PC-9 (cell line): ENCODE measurements around the gene SALL4. TPM values are rescaled to one million over a fixed set of nuclear protein-coding genes. Genes with fewer than 3 reads are reported as not detected.

Experiments
- BruUV-seq: library from RNA; stranded (reverse); fragments of 400-500 nt; replicated peaks from 2 replicates; lab custom pipeline; 2021; lab: Mats Ljungman, UMichigan
- CTCF ChIA-PET: fragments of 300-600 bp; sonication (Branson Sonifier 250); formaldehyde crosslinking; loops from one replicate; lab custom pipeline; 2022; ENCODE audit warnings: antibody characterized with exemption; lab: Charles Lee
- POLR2A ChIA-PET: fragments of 300-600 bp; sonication (Branson Sonifier 250); formaldehyde crosslinking; loops from one replicate; lab custom pipeline; 2022; ENCODE audit warnings: antibody characterized with exemption; ENCODE audit not compliant: unreplicated experiment; lab: Charles Lee
- DNase-seq, 2 experiments: peaks; one replicate each; pipeline versions ENCODE4 v3.0.0 to v3.0.0-alpha.2; 2015 to 2022; ENCODE audit warnings: mixed read lengths in 1 of 2
- H2AFZ ChIP-seq: fragments of 200-600 bp; sonication (generic); 2 replicates; pipeline ENCODE4 v1.8.1; 2017; ENCODE audit warnings: antibody characterized with exemption
- H3F3A ChIP-seq: fragments of 200-600 bp; sonication (generic); 2 replicates; pipeline ENCODE4 v1.8.1; 2017; ENCODE audit warnings: antibody characterized with exemption, mild to moderate bottlenecking, low read depth; ENCODE audit not compliant: insufficient read depth
- H3K27ac ChIP-seq: fragments of 200-600 bp; sonication (generic); 2 replicates; pipeline ENCODE4 v1.6.1; 2016; ENCODE audit warnings: mixed run types
- H3K27me3 ChIP-seq: fragments of 200-600 bp; sonication (generic); 2 replicates; pipeline ENCODE4 v1.6.1; 2016; ENCODE audit warnings: low read depth, mixed run types; ENCODE audit not compliant: insufficient read depth
- H3K36me3 ChIP-seq: fragments of 200-600 bp; sonication (generic); 2 replicates; pipeline ENCODE4 v1.6.1; 2016; ENCODE audit warnings: low read depth, mixed run types
- H3K4me1 ChIP-seq: fragments of 200-600 bp; sonication (generic); replicated peaks from 2 replicates; pipeline ENCODE4 v1.6.1; 2016; ENCODE audit warnings: mixed run types; ENCODE audit not compliant: insufficient read depth
- H3K4me2 ChIP-seq: fragments of 200-600 bp; sonication (generic); 2 replicates; pipeline ENCODE4 v1.6.1; 2017; ENCODE audit warnings: mixed run types
- H3K4me3 ChIP-seq: fragments of 200-600 bp; sonication (generic); 2 replicates; pipeline ENCODE4 v1.6.1; 2016; ENCODE audit warnings: mixed run types
- H3K79me2 ChIP-seq: fragments of 200-600 bp; sonication (generic); 2 replicates; pipeline ENCODE4 v1.6.1; 2017; ENCODE audit warnings: low read depth, mixed run types
- H3K9me2 ChIP-seq: fragments of 200-600 bp; sonication (generic); 2 replicates; pipeline ENCODE4 v1.8.1; 2017; ENCODE audit warnings: mild to moderate bottlenecking; ENCODE audit not compliant: insufficient read depth
- H3K9me3 ChIP-seq: fragments of 200-600 bp; sonication (generic); 2 replicates; pipeline ENCODE4 v1.8.1; 2016; ENCODE audit warnings: low read depth; ENCODE audit not compliant: insufficient read depth
- H4K20me1 ChIP-seq: fragments of 200-600 bp; sonication (generic); 2 replicates; pipeline ENCODE4 v1.8.1; 2017; ENCODE audit not compliant: insufficient read depth
- EZH2 ChIP-seq: fragments of 200-600 bp; sonication (generic); IDR thresholded peaks from 2 replicates; pipeline ENCODE4 v1.8.0; 2017; ENCODE audit warnings: antibody characterized with exemption, low read depth
- intact Hi-C: fragments of 100-400 bp; cut with micrococcal nuclease; formaldehyde crosslinking; loops from one replicate; pipeline ENCODE4 v1.10.0; 2022; ENCODE audit not compliant: unreplicated experiment
- total RNA-seq: library from RNA; stranded (reverse); gene quantifications from 2 replicates; pipeline ENCODE4 v1.2.3, GENCODE V29; 2021
- TF ChIP-seq, protein P1 (sequence below): fragments of 200-600 bp; sonication (generic); conservative IDR thresholded peaks from 2 replicates; pipeline ENCODE4 v1.6.1; 2017; ENCODE audit warnings: mixed run types, antibody characterized with exemption, mild to moderate bottlenecking, moderate library complexity

Gene SALL4
- total RNA-seq, 1 experiment from 2014 or later, result 1.6 TPM

DNA sequence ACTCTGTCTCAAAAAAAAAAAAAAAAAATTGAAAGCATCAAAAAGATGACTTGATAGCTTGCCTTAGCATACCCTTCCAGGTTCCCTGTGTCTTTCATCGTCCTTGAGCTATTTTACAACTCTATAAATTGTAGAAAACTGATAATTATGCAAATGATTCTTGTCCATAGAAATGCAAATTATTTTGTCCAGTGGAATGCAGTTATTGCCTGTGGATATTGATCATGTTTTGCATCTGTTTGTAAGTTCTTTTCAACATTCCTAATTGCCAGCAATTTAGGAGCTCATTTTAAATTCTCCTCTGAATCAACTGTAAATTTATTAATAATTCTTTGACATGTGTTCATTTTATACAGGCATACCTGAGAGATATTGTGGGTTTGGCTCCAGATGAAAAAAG is 27.1 kb downstream of the SALL4 start:
- no TSS peak for BruUV-seq
- TF ChIP-seq, protein P1, sequence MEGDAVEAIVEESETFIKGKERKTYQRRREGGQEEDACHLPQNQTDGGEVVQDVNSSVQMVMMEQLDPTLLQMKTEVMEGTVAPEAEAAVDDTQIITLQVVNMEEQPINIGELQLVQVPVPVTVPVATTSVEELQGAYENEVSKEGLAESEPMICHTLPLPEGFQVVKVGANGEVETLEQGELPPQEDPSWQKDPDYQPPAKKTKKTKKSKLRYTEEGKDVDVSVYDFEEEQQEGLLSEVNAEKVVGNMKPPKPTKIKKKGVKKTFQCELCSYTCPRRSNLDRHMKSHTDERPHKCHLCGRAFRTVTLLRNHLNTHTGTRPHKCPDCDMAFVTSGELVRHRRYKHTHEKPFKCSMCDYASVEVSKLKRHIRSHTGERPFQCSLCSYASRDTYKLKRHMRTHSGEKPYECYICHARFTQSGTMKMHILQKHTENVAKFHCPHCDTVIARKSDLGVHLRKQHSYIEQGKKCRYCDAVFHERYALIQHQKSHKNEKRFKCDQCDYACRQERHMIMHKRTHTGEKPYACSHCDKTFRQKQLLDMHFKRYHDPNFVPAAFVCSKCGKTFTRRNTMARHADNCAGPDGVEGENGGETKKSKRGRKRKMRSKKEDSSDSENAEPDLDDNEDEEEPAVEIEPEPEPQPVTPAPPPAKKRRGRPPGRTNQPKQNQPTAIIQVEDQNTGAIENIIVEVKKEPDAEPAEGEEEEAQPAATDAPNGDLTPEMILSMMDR, result no peak
- no peak for TF ChIP-seq EZH2
- Histone ChIP-seq H3K9me2 (no peaks in the 10 kb centered on the region), H3F3A (peaks cover 2% of the 10 kb centered on the region; the same call in 1 of the 2 replicates), H2AFZ (no peak overlapping the region), H3K36me3 (no peaks in the 10 kb centered on the region), H4K20me1 (no peaks in the 10 kb centered on the region), H3K27me3 (no peaks in the 10 kb centered on the region), H3K79me2 (no peaks in the 10 kb centered on the region), H3K27ac (no peak overlapping the region), H3K4me3 (no peak overlapping the region), H3K9me3 (0 out of 2 replicates have a peak, but pooled peaks cover 15% of the 10 kb centered on the region), H3K4me2 (no peak overlapping the region), H3K4me1 (no peaks in the 10 kb centered on the region)
- ChIA-PET CTCF (interaction anchor here (0.7 to 1.0 kb wide), 2 partner anchors 49 to 163 kb away, joined by 4 to 6 read pairs; no protein-coding TSS in a partner anchor), POLR2A (no interaction called here)
- DNase-seq, result no peak
- intact Hi-C loops, result no loop called here

DNA sequence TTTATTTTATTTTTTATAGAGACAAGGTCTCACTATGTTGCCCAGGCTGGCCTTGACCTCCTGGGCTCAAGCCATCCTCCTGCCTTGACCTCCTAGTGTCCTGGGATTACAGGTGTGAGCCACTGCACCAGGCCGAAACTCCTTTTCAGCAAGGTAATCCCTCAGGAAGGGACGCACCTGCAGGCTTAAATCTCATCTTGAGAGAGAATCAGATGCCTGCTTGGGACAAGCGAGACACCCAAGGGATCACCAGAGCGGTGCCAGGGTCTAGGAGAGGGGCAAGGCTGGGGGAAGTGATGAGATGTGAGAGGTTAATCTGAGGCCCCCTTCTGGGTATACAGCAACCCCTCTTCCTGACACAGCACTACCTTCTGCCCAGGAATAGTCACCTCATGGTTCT is 30.1 kb downstream of the SALL4 start:
- no peak overlapping the region for H3K27ac ChIP-seq
- no peaks in the 10 kb centered on the region for H3K9me3 ChIP-seq
- ChIA-PET POLR2A (no interaction called here), CTCF (interaction anchor here (0.7 kb wide), 1 partner anchor 153 kb away, joined by 3 read pairs; no protein-coding TSS in a partner anchor)
- BruUV-seq, result no TSS peak
- TF ChIP-seq EZH2, result no peak
- TF ChIP-seq, protein P1, result no peak
- DNase-seq, result no peak
- no peak overlapping the region for H3K4me2 ChIP-seq
- H3K4me1 ChIP-seq, result no peaks in the 10 kb centered on the region
- H3K27me3 ChIP-seq, result no peaks in the 10 kb centered on the region
- no peak overlapping the region for H2AFZ ChIP-seq
- H3K79me2 ChIP-seq, result no peaks in the 10 kb centered on the region
- no peaks in the 10 kb centered on the region for H4K20me1 ChIP-seq
- no peaks in the 10 kb centered on the region for H3K9me2 ChIP-seq
- H3K4me3 ChIP-seq, result no peak overlapping the region
- no peaks in the 10 kb centered on the region for H3K36me3 ChIP-seq
- intact Hi-C loops, result no loop called here
- H3F3A ChIP-seq, result peaks cover 14% of the 10 kb centered on the region

DNA sequence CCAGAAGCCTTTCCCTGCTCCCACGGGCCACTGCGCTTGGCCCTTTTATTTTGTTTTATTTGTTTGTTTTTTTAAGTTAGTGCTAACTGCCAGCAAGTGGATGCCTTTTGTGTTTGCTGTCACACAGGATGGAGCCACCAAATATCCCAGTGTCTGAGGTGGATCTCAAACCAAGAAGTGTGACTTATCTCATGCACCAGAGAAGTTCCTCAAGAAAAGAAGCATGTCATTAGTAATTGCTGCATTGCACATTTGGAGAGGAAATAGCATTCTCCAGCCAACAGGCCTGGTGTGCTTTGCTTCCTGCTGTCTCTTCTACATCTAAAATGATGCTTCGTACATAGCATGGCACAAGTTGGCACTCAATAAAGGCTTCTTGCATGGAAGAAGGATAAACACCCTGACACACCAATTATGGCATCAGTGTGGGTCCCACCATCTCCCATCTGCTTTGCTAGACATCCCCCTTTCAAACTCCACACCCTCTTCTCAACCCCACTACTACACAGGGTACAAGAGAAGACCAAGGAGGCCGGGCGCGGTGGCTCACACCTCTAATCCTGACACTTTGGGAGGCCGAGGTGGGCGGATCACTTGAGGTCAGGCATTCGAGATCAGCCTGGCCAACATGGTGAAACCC is 32.2 kb downstream of the SALL4 start:
- no peak for TF ChIP-seq EZH2
- TF ChIP-seq, protein P1, result no peak
- Histone ChIP-seq H3K4me2 (no peak overlapping the region), H3K9me3 (no peaks in the 10 kb centered on the region), H4K20me1 (no peaks in the 10 kb centered on the region), H3K36me3 (no peaks in the 10 kb centered on the region), H3K27me3 (no peaks in the 10 kb centered on the region), H3K27ac (no peak overlapping the region), H3F3A (peaks cover 31% of the 10 kb centered on the region), H3K79me2 (peaks cover 14% of the 10 kb centered on the region), H3K9me2 (no peaks in the 10 kb centered on the region), H3K4me3 (no peak overlapping the region), H2AFZ (no peak overlapping the region), H3K4me1 (peaks cover 12% of the 10 kb centered on the region)
- BruUV-seq, result no TSS peak
- DNase-seq, result no peak
- intact Hi-C loops, result loop anchor here (5.0 kb wide), 1 partner anchor 128 kb away; no protein-coding TSS in a partner anchor
- POLR2A ChIA-PET, result no interaction called here
- CTCF ChIA-PET, result no interaction called here
